HG02973 (cell line): Measurements from ENCODE around the gene ELAVL1.
A peak's percentile ranks its signal among the peaks of the same experiment; 100 is the strongest.
"Not testable (repeated sequence)": the region's sequence is repeated elsewhere in the genome, so short reads cannot be mapped to it uniquely, and the experiment has no call there.

ENCODE experiments used
- ATAC-seq: cut with Tn5 transposase; IDR thresholded peaks from one replicate; pipeline ENCODE4 v1.9.1; 2021; ENCODE audit warnings: moderate library complexity; ENCODE audit not compliant: unreplicated experiment

Gene ELAVL1

GRCh38 chr19:7970716-7971448 is 34.6 kb downstream of the ELAVL1 start:
- ATAC-seq: no peak

- no peak for ATAC-seq
Observed at GRCh38 chr19:7969555-7969939, 35.9 kb downstream of the ELAVL1 start.

GRCh38 chr19:7968796-7969554 is 36.5 kb downstream of the ELAVL1 start:
- ATAC-seq: no peak

GRCh38 chr19:7968008-7968795 is 37.2 kb downstream of the ELAVL1 start:
- ATAC-seq: no peak

GRCh38 chr19:7965921-7966665 is 39.3 kb downstream of the ELAVL1 start:
- no peak for ATAC-seq

GRCh38 chr19:7965259-7965841 is 40.1 kb downstream of the ELAVL1 start:
- ATAC-seq: no peak

GRCh38 chr19:7963566-7963965 is 41.9 kb downstream of the ELAVL1 start:
- no peak for ATAC-seq

- ATAC-seq: no peak
Observed at GRCh38 chr19:7962644-7963268, 42.7 kb downstream of the ELAVL1 start.

GRCh38 chr19:7961920-7962626 is 43.4 kb downstream of the ELAVL1 start:
- ATAC-seq: no peak

- not testable (repeated sequence) for ATAC-seq
Observed at GRCh38 chr19:7961082-7961481, 44.4 kb downstream of the ELAVL1 start.

- ATAC-seq: no peak
Observed at GRCh38 chr19:7959211-7959610, 46.2 kb downstream of the ELAVL1 start.

- ATAC-seq: no peak
Observed at GRCh38 chr19:7955696-7956095, 49.7 kb downstream of the ELAVL1 start.

GRCh38 chr19:7953576-7953975 is 51.9 kb downstream of the ELAVL1 start:
- no peak for ATAC-seq

GRCh38 chr19:7953060-7953459 is 52.4 kb downstream of the ELAVL1 start:
- ATAC-seq: no peak

- ATAC-seq: no peak
Observed at GRCh38 chr19:7947939-7948338, 57.5 kb downstream of the ELAVL1 start.

- ATAC-seq: peak; percentile 26
Observed at GRCh38 chr19:7944177-7944761, 61.2 kb downstream of the ELAVL1 start.

- peak; percentile 93 for ATAC-seq
Observed at GRCh38 chr19:7943444-7944176, 61.8 kb downstream of the ELAVL1 start, which contains the start of gene TIMM44. TIMM44 (minus strand) TSS chr19:7943666; CDS start chr19:7943651, 15 bp downstream.

GRCh38 chr19:7942981-7943443 is 62.4 kb downstream of the ELAVL1 start:
- ATAC-seq: no peak
